GM12875 (cell line): ENCODE results near the gene LZTS2.

Experiments used
- H3K4me3 ChIP-seq: one replicate; pipeline ENCODE4 v1.5.1; 2011; ENCODE audit warnings: low read depth, low read length, control low read depth
- TF ChIP-seq, protein P1 (sequence below): IDR thresholded peaks from 2 replicates; pipeline ENCODE4 v1.5.1; 2011; ENCODE audit warnings: low read depth, mild to moderate bottlenecking, control low read depth, inconsistent platforms, low read length, moderate library complexity, borderline replicate concordance; ENCODE audit not compliant: insufficient read depth

LZTS2 gene

DNA sequence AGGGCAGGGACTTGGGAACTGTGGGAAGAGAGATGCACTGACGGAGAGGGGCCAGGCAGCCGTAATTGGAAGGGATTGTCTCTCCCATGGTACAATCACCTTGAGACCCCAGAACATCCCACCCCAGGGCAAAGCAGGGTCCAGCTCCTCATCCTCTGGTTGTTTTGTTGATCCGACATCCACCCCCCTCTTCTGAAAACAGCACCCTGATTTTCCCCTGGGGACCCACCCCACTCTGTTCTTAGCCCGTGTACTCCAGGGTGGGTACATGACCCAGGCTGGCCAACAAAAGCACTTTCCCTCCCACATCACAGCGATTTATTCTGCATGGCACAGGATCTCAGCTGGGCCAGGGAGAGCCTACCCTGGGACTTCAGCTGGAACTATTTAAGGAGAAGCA, 17.2 kb downstream of the LZTS2 start:
- TF ChIP-seq, protein P1, sequence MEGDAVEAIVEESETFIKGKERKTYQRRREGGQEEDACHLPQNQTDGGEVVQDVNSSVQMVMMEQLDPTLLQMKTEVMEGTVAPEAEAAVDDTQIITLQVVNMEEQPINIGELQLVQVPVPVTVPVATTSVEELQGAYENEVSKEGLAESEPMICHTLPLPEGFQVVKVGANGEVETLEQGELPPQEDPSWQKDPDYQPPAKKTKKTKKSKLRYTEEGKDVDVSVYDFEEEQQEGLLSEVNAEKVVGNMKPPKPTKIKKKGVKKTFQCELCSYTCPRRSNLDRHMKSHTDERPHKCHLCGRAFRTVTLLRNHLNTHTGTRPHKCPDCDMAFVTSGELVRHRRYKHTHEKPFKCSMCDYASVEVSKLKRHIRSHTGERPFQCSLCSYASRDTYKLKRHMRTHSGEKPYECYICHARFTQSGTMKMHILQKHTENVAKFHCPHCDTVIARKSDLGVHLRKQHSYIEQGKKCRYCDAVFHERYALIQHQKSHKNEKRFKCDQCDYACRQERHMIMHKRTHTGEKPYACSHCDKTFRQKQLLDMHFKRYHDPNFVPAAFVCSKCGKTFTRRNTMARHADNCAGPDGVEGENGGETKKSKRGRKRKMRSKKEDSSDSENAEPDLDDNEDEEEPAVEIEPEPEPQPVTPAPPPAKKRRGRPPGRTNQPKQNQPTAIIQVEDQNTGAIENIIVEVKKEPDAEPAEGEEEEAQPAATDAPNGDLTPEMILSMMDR, result no peak
- H3K4me3 ChIP-seq, result no peak overlapping the region

DNA sequence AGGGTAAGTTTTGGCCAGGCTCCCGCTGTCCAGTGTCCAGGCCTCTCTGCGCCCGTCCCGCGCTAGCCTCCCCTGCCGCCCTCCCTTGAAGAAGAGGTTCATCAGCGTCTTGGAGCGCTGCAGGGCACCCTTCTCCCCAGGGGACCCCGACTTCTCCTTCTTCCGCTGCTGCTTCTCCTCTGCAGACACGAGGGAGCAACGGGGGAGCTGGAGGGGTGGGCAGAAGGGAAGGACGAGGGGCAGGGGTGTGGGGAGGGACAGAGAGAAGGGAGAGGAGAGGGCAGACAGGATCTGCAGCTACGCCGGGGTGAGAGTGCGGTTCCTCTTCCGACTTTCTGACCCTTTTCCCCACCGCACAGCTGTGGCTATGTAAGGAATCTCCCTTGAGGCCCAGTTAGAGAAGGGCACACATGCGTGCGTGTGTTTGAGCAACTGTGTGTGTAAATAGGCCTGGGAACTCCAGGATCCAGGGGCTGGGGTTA, 18.6 kb downstream of the LZTS2 start:
- H3K4me3 ChIP-seq, result no peak overlapping the region
- TF ChIP-seq, protein P1, result no peak

DNA sequence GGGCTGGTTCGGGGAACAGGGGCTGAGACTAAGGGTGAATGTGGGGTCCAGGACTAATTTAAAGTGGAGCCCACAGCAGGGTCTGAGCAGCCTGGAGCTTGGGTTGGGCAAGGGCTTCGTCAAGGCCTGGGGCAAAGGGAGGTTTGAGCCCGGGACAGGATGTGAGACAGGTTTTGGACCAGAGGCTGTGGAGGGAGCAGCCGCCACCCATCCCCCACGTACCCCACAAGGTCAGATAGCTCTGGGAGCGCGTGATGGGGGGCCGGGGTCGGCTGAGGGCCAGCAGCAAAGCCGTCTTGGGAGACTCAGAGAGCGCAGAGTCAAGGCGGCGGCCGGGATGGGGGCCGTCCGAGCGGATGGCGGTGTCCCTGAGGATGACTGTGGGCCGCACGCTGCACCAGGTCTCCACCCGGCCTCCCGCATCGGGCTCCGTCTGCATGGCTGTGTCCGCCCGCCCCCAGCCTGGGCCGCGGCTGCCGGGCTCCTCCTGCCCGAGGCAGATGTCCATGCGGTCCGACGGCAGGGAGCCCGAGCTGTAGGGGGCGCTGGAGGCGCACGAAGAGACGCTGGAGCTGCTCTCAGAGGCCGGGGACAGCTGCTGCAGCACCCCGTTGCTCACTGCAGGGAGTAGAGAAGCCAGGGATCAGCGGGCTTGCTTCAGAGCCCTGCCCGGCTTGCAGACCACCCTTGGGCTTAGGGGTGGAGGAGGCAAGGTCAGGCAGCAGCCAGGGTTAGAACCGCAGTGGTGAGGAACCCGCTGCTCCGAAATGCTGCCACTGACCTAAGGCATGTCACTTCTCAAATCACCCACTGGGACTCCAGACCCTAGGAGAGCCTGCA, 19.2 kb downstream of the LZTS2 start:
- TF ChIP-seq, protein P1, result peak; percentile 86
- no peak overlapping the region for H3K4me3 ChIP-seq

DNA sequence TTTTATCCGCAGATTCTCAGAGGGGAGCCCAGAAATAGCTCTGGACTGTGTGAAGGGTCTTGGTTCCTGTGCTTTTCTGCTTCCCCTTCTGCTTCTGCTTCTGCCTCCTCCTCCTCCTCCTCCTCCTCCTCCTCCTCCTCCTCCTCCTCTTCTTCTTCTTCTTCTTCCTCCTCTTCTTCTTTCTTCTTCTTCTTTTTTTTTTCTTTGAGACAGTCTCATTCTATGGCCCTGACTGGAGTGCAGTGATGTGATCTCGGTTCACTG, 19.8 kb downstream of the LZTS2 start:
- no peak overlapping the region for H3K4me3 ChIP-seq
- TF ChIP-seq, protein P1, result no peak

DNA sequence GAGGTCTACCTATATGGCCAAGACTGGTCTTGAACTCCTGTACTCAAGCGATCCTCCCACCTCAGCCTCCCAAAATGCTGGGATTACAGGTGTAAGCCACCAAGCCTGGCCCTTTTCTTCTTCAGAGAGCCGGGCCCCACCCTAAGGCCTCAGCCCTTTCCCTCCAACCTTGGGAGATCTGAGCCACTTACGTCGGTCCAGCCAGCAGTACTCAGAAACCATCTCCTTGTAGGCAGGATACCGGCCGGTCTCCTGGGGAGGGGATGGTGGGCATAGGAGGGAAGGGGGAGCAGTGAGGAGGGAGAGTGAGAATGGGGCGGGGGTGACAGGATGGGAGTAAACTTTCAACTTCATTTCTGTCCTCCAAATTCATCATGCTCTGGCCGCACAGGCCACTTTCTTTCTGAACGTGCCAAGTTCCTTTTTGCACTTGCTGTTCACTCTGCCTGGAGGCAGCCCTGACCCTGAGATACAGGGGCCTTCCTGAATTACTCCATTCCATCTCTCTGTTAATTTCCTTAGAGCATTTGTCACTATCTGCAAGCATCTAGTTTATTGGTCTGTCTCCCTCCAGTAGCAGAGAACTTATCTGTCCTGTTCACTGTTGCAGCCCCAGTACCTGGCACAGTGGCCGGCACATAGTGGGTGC, 20.9 kb downstream of the LZTS2 start:
- TF ChIP-seq, protein P1, result no peak
- H3K4me3 ChIP-seq, result no peak overlapping the region

DNA sequence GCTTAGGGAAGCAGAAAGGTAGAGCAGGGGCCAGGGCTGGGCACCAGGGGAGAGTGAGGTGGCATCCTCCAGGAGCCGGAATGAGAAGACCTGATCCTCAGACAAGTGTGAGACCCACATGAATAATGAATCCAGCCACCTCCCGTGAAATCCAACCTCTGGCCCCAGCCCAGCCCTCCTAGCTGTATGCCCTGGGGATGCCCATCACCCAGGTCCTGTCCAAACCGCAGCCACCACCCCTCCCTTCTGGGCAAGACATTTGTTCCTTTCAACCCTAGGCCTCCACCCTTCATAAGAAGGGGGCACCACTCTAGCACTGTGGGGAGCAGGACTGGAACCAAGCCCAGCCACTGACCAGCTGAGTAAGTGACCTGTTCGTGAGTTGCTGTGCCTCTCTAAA, 21.6 kb downstream of the LZTS2 start:
- TF ChIP-seq, protein P1, result no peak
- H3K4me3 ChIP-seq, result no peak overlapping the region
